IPS-15b (cell line): ENCODE measurements around the gene MICAL2.
"Not testable (repeated sequence)": the region's sequence is repeated elsewhere in the genome, so short reads cannot be mapped to it uniquely, and the experiment has no call there.

Experiments used
- H3K27me3 ChIP-seq: one replicate; pipeline ENCODE4 v1.6.1; 2013; ENCODE audit warnings: low read length; ENCODE audit not compliant: control insufficient read depth, insufficient read depth
- H3K36me3 ChIP-seq: one replicate; pipeline ENCODE4 v1.6.1; 2013; ENCODE audit warnings: low read length; ENCODE audit not compliant: control insufficient read depth, insufficient read depth
- H3K4me1 ChIP-seq: one replicate; pipeline ENCODE4 v1.6.1; 2013; ENCODE audit warnings: mild to moderate bottlenecking, low read length; ENCODE audit not compliant: control insufficient read depth, insufficient read depth
- H3K4me3 ChIP-seq: one replicate; pipeline ENCODE4 v1.5.1; 2013; ENCODE audit warnings: low read depth, low read length
- H3K9ac ChIP-seq: one replicate; pipeline ENCODE4 v1.6.1; 2013; ENCODE audit warnings: low read depth, mild to moderate bottlenecking, low read length
- H3K9me3 ChIP-seq: one replicate; pipeline ENCODE4 v1.6.1; 2013; ENCODE audit warnings: mild to moderate bottlenecking, low read length; ENCODE audit not compliant: control insufficient read depth, insufficient read depth

The MICAL2 gene

GRCh38 chr11:12143461-12144258 lies 33.3 kb downstream of the MICAL2 start:
- no peaks in the 10 kb centered on the region for H3K36me3 ChIP-seq
- H3K4me1 ChIP-seq: no peaks in the 10 kb centered on the region
- no peak overlapping the region for H3K4me3 ChIP-seq
- H3K9me3 ChIP-seq: no peaks in the 10 kb centered on the region
- no peaks in the 10 kb centered on the region for H3K27me3 ChIP-seq
- H3K9ac ChIP-seq: no peak overlapping the region

- Histone ChIP-seq H3K9ac (no peak overlapping the region), H3K4me3 (no peak overlapping the region), H3K27me3 (no peaks in the 10 kb centered on the region), H3K36me3 (no peaks in the 10 kb centered on the region), H3K4me1 (no peaks in the 10 kb centered on the region), H3K9me3 (no peaks in the 10 kb centered on the region)
Observed at GRCh38 chr11:12144330-12145174, 34.2 kb downstream of the MICAL2 start.

- not testable (repeated sequence) for H3K36me3 ChIP-seq, H3K4me1 ChIP-seq, H3K27me3 ChIP-seq, H3K9ac ChIP-seq, H3K9me3 ChIP-seq, H3K4me3 ChIP-seq
Observed at GRCh38 chr11:12146678-12147077, 36.3 kb downstream of the MICAL2 start.

- no peaks in the 10 kb centered on the region for H3K36me3 ChIP-seq
- H3K9me3 ChIP-seq: no peaks in the 10 kb centered on the region
- H3K4me3 ChIP-seq: no peak overlapping the region
- H3K4me1 ChIP-seq: no peaks in the 10 kb centered on the region
- no peaks in the 10 kb centered on the region for H3K27me3 ChIP-seq
- no peak overlapping the region for H3K9ac ChIP-seq
Observed at GRCh38 chr11:12147827-12148226, 37.4 kb downstream of the MICAL2 start.

GRCh38 chr11:12148466-12148865 lies 38.1 kb downstream of the MICAL2 start:
- Histone ChIP-seq H3K36me3 (no peaks in the 10 kb centered on the region), H3K4me1 (no peaks in the 10 kb centered on the region), H3K9ac (no peak overlapping the region)

GRCh38 chr11:12148882-12149281 lies 38.5 kb downstream of the MICAL2 start:
- Histone ChIP-seq H3K36me3 (no peaks in the 10 kb centered on the region), H3K27me3 (no peaks in the 10 kb centered on the region), H3K9me3 (no peaks in the 10 kb centered on the region), H3K4me3 (no peak overlapping the region), H3K9ac (no peak overlapping the region), H3K4me1 (no peaks in the 10 kb centered on the region)

More at GRCh38 chr11:12148466-12148865, 38.1 kb downstream of the MICAL2 start:
- H3K9me3 ChIP-seq: no peaks in the 10 kb centered on the region
- no peak overlapping the region for H3K4me3 ChIP-seq
- H3K27me3 ChIP-seq: no peaks in the 10 kb centered on the region

GRCh38 chr11:12149672-12150225 lies 39.4 kb downstream of the MICAL2 start:
- H3K9me3 ChIP-seq: no peaks in the 10 kb centered on the region
- no peaks in the 10 kb centered on the region for H3K27me3 ChIP-seq
- no peak overlapping the region for H3K9ac ChIP-seq
- H3K4me3 ChIP-seq: no peak overlapping the region
- no peaks in the 10 kb centered on the region for H3K4me1 ChIP-seq
- H3K36me3 ChIP-seq: no peaks in the 10 kb centered on the region

- no peak overlapping the region for H3K9ac ChIP-seq
- H3K9me3 ChIP-seq: no peaks in the 10 kb centered on the region
- H3K4me1 ChIP-seq: no peaks in the 10 kb centered on the region
- H3K36me3 ChIP-seq: no peaks in the 10 kb centered on the region
- no peak overlapping the region for H3K4me3 ChIP-seq
- H3K27me3 ChIP-seq: no peaks in the 10 kb centered on the region
Observed at GRCh38 chr11:12150831-12151382, 40.5 kb downstream of the MICAL2 start.

- H3K4me3 ChIP-seq: no peak overlapping the region
- no peak overlapping the region for H3K9ac ChIP-seq
- H3K27me3 ChIP-seq: no peaks in the 10 kb centered on the region
- no peaks in the 10 kb centered on the region for H3K36me3 ChIP-seq
- no peaks in the 10 kb centered on the region for H3K4me1 ChIP-seq
- H3K9me3 ChIP-seq: no peaks in the 10 kb centered on the region
Observed at GRCh38 chr11:12152321-12152720, 41.9 kb downstream of the MICAL2 start.

- Histone ChIP-seq H3K36me3 (no peaks in the 10 kb centered on the region), H3K9ac (no peak overlapping the region), H3K27me3 (no peaks in the 10 kb centered on the region), H3K4me1 (no peaks in the 10 kb centered on the region), H3K4me3 (no peak overlapping the region), H3K9me3 (no peaks in the 10 kb centered on the region)
Observed at GRCh38 chr11:12154871-12155668, 44.7 kb downstream of the MICAL2 start.

GRCh38 chr11:12155696-12156095 lies 45.3 kb downstream of the MICAL2 start:
- H3K4me1 ChIP-seq: no peaks in the 10 kb centered on the region
- no peaks in the 10 kb centered on the region for H3K27me3 ChIP-seq
- H3K4me3 ChIP-seq: no peak overlapping the region
- no peaks in the 10 kb centered on the region for H3K36me3 ChIP-seq
- no peaks in the 10 kb centered on the region for H3K9me3 ChIP-seq
- no peak overlapping the region for H3K9ac ChIP-seq
